ENCODE measurements around the gene ZNF774.
A peak's percentile ranks its signal among the peaks of the same experiment; 100 is the strongest.

The ZNF774 gene

DNA sequence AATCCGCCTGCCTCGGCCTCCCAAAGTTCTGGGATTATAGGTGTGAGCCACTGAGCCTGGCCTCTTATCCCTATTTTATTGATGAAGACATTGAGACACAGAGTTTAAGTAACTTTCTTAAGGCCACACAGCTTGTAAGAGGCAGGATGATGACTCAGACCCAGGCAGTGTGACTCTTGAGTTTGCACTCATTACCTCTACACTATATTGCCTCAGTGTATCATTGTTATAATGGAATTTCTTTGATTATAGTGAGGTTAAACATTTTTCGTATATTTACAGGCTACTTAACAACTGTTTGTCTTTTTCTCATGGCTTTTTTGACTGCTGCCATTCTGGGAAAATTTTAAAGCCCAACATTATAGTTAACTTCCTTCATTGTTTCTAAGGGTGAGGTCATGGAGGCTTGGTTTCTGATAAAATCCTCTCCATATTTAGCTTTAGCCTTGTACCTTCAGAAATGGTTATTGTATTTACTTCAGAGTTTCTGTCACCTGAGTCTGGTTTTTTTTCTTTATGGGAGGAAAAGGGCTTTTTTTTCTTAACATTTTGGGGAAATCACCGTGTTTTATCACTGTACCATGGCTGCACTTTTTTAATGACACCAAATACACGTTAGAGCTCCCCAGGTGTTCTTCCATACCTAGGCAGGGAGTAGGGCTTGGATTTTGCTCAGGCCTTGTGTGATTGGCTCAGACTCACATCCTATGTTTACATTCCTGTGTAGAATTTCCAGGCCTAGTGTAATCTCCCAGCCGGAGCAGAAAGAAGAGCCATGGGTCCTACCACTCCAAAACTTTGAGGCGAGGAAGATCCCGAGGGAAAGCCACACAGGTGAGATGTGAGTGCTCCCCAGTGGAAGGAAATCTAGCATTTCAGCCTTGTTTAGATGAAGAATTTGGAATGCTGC lies 6.3 kb downstream of the ZNF774 start:
- ATAC-seq (replicated peaks) (no peak), DNase-seq (no peak)
- Mint-ChIP-seq H3K27ac (no peak overlapping the region), H3K4me3 (no peak overlapping the region), H3K9me3 (no peaks in the 10 kb centered on the region), H3K36me3 (no peaks in the 10 kb centered on the region), H3K27me3 (no peaks in the 10 kb centered on the region), H3K4me1 (peaks cover 0 to 10% of the 10 kb centered on the region in 2 donors)

DNA sequence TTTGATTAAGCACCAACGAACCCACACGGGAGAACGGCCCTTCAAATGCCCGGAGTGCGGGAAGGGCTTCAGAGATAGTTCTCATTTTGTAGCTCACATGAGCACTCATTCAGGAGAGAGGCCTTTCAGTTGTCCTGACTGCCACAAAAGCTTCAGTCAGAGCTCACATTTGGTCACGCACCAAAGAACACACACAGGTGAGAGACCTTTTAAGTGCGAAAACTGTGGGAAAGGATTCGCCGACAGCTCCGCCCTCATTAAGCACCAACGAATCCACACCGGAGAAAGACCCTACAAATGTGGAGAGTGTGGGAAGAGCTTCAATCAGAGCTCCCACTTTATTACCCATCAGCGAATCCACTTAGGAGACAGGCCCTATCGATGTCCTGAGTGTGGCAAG lies 8.7 kb downstream of the ZNF774 start:
- Mint-ChIP-seq H3K36me3 (no peaks in the 10 kb centered on the region), H3K27me3 (no peaks in the 10 kb centered on the region), H3K4me3 (no peak overlapping the region), H3K9me3 (no peaks in the 10 kb centered on the region), H3K27ac (no peak overlapping the region), H3K4me1 (peaks cover 0 to 10% of the 10 kb centered on the region in 2 donors)
- no peak for DNase-seq
- no peak for ATAC-seq (replicated peaks)

DNA sequence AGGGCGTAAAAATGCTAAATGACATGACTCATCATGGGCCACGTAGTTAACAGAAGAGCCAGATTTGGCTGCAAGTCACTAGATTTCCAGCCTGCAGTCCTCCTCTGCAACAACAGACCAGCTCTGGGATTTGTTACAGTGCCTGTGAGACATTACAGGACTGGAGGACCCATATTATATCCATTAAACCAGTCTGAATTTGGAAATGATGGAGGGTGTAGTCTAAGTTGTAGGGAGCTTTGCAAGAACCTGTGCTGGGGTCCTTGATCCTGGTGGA lies 10.8 kb downstream of the ZNF774 start:
- Mint-ChIP-seq H3K9me3 (no peaks in the 10 kb centered on the region), H3K4me1 (peaks cover 2 to 10% of the 10 kb centered on the region in 2 donors), H3K27ac (peak overlapping the region; percentile 37), H3K4me3 (no peak overlapping the region), H3K27me3 (no peaks in the 10 kb centered on the region), H3K36me3 (no peaks in the 10 kb centered on the region)
- no peak for ATAC-seq (replicated peaks)
- no peak for DNase-seq

DNA sequence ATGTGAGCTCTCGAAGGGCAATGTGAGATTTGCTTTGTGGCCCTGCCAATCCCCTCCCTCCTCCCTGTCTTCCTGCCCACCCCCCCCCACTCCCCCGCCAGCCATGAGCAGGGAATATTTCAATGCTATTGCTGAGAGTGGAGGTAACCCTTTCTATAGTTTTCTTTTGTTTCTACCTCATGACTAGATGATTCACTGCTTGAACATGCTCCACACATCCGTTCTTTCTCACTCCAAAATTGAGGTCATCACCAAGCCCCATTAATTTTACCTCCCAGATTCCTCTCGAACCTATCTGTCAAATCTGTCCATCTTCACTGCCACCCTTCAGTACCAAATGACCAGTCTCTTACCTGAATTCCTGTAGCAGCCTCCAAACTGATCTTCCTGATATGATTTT lies 12.2 kb downstream of the ZNF774 start:
- no peaks in the 10 kb centered on the region for H3K27me3 Mint-ChIP-seq
- H3K9me3 Mint-ChIP-seq = no peaks in the 10 kb centered on the region
- peaks cover 2 to 10% of the 10 kb centered on the region in 2 donors for H3K4me1 Mint-ChIP-seq
- DNase-seq (no peak), ATAC-seq (replicated peaks) (no peak)
- H3K36me3 Mint-ChIP-seq = no peaks in the 10 kb centered on the region
- H3K4me3 Mint-ChIP-seq = no peak overlapping the region
- H3K27ac Mint-ChIP-seq = no peak overlapping the region

DNA sequence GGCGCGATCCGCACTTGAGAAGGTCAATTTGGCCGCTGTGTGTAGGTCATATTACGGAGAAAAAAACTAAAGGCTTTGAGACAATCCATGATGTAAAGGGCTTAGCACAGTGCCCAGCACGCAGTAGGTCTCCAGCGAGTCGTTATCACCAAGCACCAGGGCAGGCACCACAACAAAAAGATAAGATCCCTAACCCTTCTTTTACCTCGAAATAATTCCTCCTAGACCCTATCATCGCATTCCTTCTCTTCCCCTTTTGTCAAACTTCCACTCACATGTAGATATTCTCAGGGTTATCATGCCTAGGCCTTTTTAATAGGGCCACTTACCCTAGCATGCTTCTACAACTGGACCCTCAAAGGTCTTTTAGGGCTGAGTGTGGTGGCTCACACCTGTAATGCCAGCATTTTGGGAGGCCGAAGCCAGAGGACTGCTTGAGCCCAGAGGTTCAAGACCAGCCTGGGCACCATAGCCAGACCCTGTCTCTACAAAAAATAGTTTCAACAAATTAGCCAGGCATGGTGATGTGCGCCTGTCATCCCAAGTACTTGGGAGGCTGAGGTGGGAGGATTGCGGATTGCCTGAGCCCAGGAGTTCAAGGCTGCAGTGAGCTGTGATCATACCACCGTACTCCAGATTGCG lies 13.5 kb downstream of the ZNF774 start:
- peaks cover 2 to 16% of the 10 kb centered on the region in 2 donors for H3K4me1 Mint-ChIP-seq
- DNase-seq (no peak), ATAC-seq (replicated peaks) (no peak)
- H3K27ac Mint-ChIP-seq = peak overlapping the region; percentile 5
- H3K27me3 Mint-ChIP-seq = no peaks in the 10 kb centered on the region
- H3K9me3 Mint-ChIP-seq = no peaks in the 10 kb centered on the region
- no peak overlapping the region for H3K4me3 Mint-ChIP-seq
- no peaks in the 10 kb centered on the region for H3K36me3 Mint-ChIP-seq

DNA sequence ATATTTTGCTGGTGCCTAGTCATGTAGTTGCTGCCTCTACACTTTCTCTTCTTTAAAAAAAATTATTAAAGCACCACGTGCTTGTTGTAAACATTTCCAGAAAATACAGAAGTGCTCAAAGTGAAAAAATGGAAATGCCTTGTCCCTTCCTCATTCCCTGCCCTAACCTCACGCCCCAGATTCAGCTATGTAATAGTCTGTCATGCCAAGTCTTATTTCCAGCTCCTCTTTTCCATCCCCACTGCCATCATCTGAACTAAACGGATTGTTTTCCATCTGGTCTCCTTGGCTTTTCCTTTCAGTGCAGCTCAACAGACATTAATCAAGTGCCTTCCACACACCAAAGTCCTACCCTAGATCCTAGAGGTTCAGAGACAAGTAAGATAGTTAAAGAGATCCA lies 15.5 kb downstream of the ZNF774 start:
- Mint-ChIP-seq H3K4me3 (no peak overlapping the region), H3K36me3 (no peaks in the 10 kb centered on the region), H3K27ac (peak overlapping the region; percentile 25), H3K9me3 (no peaks in the 10 kb centered on the region), H3K27me3 (no peaks in the 10 kb centered on the region), H3K4me1 (peaks cover 5 to 6% of the 10 kb centered on the region in 2 donors)
- ATAC-seq (replicated peaks) = no peak
- DNase-seq = no peak

DNA sequence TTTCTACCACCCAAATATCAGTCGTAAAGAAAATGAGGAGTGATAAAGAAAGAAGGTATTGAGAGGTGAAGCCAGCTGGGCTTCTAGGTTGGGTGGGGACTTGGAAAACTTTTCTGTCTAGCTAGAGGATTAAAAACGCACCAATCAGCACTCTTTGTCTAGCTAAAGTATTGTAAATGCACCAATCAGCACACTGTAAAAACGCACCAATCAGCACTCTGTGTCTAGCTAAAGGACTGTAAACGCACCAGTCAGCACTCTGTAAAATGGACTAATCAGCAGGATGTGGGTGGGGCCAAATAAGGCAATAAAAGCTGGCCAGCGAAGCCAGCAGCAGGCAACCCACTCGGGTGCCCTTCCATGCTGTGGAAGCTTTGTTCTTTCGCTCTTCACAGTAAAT lies 23.0 kb downstream of the ZNF774 start:
- Mint-ChIP-seq H3K27me3 (no peaks in the 10 kb centered on the region), H3K4me1 (peaks cover 13 to 22% of the 10 kb centered on the region in 2 donors), H3K36me3 (peaks cover 9 to 15% of the 10 kb centered on the region in 2 donors), H3K27ac (no peak overlapping the region), H3K4me3 (no peak overlapping the region), H3K9me3 (peaks cover 8 to 14% of the 10 kb centered on the region in 2 donors)
- ATAC-seq (replicated peaks) (no peak), DNase-seq (no peak)

DNA sequence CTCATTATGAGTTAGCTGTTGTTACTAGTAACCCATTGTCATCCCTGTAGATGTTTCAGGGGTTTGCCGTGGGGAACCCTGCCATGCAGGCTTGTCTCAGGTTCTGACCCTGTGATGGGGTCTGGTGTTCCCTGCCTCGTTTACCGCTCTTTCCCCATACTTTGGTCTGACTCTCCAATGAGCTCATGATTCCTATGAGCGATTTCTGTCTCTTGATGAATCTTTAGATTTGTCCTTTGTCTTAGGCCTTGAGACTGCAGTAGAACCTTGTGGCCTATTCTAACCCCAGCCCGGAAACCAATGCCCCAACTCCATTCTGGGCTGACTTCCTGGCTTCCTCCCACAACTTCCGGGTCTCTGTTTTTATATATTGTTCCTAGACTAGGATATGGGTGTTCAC lies 24.7 kb downstream of the ZNF774 start:
- peaks cover 18 to 36% of the 10 kb centered on the region in 2 donors for H3K4me1 Mint-ChIP-seq
- H3K36me3 Mint-ChIP-seq = peaks cover 9 to 15% of the 10 kb centered on the region in 2 donors
- no peak for DNase-seq
- H3K27ac Mint-ChIP-seq = peak overlapping the region; percentile 96
- H3K4me3 Mint-ChIP-seq = peak overlapping the region; percentile 31 to 70
- peak; percentile 47 to 55 for ATAC-seq (replicated peaks)
- peaks cover 8 to 14% of the 10 kb centered on the region in 2 donors for H3K9me3 Mint-ChIP-seq
- no peaks in the 10 kb centered on the region for H3K27me3 Mint-ChIP-seq

DNA sequence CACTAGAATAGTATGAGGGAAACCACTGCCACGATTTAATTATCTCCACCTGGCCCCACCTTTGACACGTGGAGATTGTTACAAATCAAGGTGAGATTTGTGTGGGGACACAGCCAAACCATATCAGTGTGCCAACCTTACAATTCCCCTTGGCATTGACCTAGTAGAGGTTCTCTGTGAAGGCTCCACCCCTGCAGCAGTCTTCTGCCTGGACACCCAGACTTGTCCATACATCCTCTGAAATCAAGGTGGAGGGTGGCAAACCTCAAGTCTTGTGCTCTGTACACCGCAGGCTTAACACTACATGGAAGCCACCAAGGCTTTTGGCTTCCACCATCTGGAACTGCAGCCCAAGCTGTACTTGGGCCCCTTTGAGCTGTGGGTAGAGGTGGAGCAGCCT lies 27.2 kb downstream of the ZNF774 start:
- Mint-ChIP-seq H3K9me3 (peaks cover 8 to 14% of the 10 kb centered on the region in 2 donors), H3K4me3 (no peak overlapping the region), H3K36me3 (peaks cover 9 to 15% of the 10 kb centered on the region in 2 donors), H3K4me1 (peaks cover 22 to 43% of the 10 kb centered on the region in 2 donors), H3K27me3 (no peaks in the 10 kb centered on the region), H3K27ac (no peak overlapping the region)
- no peak for ATAC-seq (replicated peaks)
- no peak for DNase-seq

DNA sequence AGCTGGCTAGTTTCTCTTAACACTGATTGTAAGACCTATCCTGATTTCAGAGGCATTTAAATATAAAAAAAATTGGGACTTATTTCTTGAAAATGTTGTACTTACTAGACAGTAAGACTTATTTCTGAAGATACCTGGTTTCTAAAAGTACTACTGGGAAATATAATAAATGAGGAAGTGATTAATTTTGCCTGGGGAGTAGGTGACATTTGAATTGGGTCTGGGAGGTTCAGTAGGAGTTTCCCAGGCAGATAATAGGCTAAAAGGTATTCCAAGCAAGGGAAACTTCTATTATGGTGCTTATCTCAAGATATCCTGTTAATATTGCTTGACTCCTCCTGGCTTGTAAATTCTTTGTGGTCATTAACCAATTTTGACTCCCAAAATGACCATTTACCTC lies 29.4 kb downstream of the ZNF774 start:
- no peak for ATAC-seq (replicated peaks)
- H3K36me3 Mint-ChIP-seq = peaks cover 4 to 11% of the 10 kb centered on the region in 2 donors
- H3K4me1 Mint-ChIP-seq = peaks cover 19 to 38% of the 10 kb centered on the region in 2 donors
- no peak for DNase-seq
- no peak overlapping the region for H3K4me3 Mint-ChIP-seq
- H3K27ac Mint-ChIP-seq = no peak overlapping the region
- H3K9me3 Mint-ChIP-seq = peaks cover 8 to 12% of the 10 kb centered on the region in 2 donors
- H3K27me3 Mint-ChIP-seq = no peaks in the 10 kb centered on the region

DNA sequence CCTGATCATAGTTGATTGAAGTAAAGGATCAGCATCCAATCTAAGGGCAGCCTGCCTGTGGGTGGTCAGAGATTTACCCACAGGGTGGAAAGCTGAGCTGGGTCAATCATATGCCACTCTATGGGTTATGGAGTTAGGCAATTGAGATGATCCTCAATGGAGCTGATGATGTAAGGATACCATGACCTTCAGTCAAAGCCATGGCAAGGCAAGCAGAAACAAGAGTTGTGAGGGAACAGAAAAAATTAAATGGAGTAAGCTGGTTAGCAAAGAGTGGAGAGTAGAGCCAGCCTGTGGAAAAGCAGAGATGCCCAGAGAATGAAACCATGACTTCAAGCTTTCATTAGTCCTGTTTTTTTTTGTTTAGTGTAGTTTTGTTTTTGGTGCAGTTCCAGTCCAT lies 30.2 kb downstream of the ZNF774 start:
- DNase-seq = no peak
- H3K4me1 Mint-ChIP-seq = peaks cover 13 to 30% of the 10 kb centered on the region in 2 donors
- no peaks in the 10 kb centered on the region for H3K27me3 Mint-ChIP-seq
- peaks cover 0 to 6% of the 10 kb centered on the region in 2 donors for H3K36me3 Mint-ChIP-seq
- peaks cover 4 to 8% of the 10 kb centered on the region in 2 donors for H3K9me3 Mint-ChIP-seq
- H3K27ac Mint-ChIP-seq = no peak overlapping the region
- H3K4me3 Mint-ChIP-seq = no peak overlapping the region
- no peak for ATAC-seq (replicated peaks)

DNA sequence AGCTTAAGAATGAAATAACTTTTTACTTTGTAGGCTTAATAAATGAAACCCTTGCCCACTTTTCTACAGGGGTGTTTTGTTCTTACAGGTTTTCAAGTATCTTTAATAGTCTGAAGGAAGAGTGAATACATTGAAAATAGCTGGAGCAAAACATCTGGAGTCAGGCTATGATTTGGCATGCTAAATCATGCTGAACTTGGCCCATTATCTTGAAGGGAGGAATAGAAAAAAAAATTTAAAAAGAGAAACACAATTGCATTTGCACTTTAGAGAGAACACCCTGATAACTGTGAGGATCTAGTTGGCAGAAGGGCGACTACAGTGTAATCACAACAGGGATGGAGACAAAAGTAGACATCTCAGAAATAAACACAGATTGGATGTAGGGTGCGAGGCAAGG lies 34.1 kb downstream of the ZNF774 start:
- Mint-ChIP-seq H3K4me1 (peaks cover 25 to 43% of the 10 kb centered on the region in 2 donors), H3K27me3 (no peaks in the 10 kb centered on the region), H3K9me3 (no peaks in the 10 kb centered on the region), H3K4me3 (no peak overlapping the region), H3K27ac (peak overlapping the region; percentile 37), H3K36me3 (peaks cover 16 to 22% of the 10 kb centered on the region in 2 donors)
- no peak for DNase-seq
- no peak for ATAC-seq (replicated peaks)

DNA sequence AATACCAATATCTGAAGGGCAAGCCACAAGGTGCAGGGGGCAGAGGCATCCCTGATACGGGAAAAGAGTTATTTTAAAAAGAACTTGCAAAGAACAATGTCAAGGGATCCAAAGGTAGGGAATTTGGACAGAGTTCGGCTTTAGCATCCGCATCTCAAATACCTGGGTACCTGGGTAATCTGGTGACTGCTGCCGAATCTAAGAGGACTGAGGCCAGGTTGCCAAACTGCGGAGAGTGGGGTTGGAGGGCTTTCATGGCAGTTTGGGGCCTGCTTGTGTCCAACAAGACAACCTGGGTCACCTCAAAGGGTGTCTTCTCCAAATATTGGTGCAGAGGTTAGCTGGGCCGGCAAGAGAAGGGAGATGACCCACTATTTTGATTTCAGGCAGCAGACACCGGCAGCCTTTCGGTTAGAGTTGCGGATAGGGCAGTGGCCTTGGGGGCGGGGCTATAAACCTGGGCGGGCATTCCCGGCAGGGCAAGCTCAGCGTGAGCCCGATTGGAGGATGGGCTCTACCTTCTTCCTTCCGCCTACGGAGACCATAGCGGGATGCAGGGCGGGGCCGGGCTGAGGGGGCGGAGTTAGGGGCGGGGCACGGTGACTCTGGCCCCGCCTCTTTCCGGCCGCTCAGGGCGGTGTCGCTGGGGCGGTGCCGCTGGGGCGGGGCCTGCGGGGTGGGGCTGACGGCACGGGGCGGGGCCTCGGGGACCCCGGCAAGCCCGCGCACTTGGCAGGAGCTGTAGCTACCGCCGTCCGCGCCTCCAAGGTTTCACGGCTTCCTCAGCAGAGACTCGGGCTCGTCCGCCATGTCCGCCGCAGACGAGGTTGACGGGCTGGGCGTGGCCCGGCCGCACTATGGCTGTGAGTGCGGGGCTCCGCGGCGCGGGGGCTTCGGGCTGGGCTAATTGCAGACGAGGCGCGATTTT lies 35.7 kb downstream of the ZNF774 start, which contains the start of gene IQGAP1:
TSS of gene IQGAP1 (plus strand) at position 709 of the 928 bp plus-strand sequence. CDS start at position 809, 100 bp downstream.
- H3K27me3 Mint-ChIP-seq = no peaks in the 10 kb centered on the region
- peak; percentile 86 to 92 for ATAC-seq (replicated peaks)
- peaks cover 30 to 45% of the 10 kb centered on the region in 2 donors for H3K4me1 Mint-ChIP-seq
- peak; percentile 94 for DNase-seq
- peak within 1 kb of the TSS; percentile 99 for H3K27ac Mint-ChIP-seq
- H3K4me3 Mint-ChIP-seq = peak within 1 kb of the TSS; percentile 95 to 96
- H3K9me3 Mint-ChIP-seq = no peaks in the 10 kb centered on the region
- peaks cover 27 to 35% of the 10 kb centered on the region in 2 donors for H3K36me3 Mint-ChIP-seq
